Left kidney (tissue), 2 donors: ENCODE measurements around the gene MTREX. TPM values are rescaled to one million over a fixed set of nuclear protein-coding genes. Genes with fewer than 3 reads are reported as not detected.

Experiments
- DNase-seq: peaks from one replicate; pipeline ENCODE4 v3.0.0-alpha.2; 2013
- polyA plus RNA-seq: library from polyadenylated mRNA; unstranded; fragments of 120-200 nt; gene quantifications from one replicate; pipeline ENCODE4 v1.2.1, GENCODE V29; 2013; ENCODE audit not compliant: insufficient read length

Gene MTREX
- polyA plus RNA-seq, 1 donor, result 110 TPM

GRCh38 chr5:55472642-55473041, 164.9 kb downstream of the MTREX start:
- DNase-seq, result no peak

Other genes with a start within 250 kb of the MTREX start
- 0.37 TPM for gene GZMA, start 205.3 kb upstream of the MTREX start, polyA plus RNA-seq
- 90.2 TPM for gene GPX8, start 147.8 kb upstream of the MTREX start, polyA plus RNA-seq
- 0.62 TPM for gene CDC20B, start 134.8 kb upstream of the MTREX start, polyA plus RNA-seq
- gene MCIDAS, start 80.7 kb upstream of the MTREX start, polyA plus RNA-seq, result 0.71 TPM
- 6.5 TPM for gene CCNO, start 74.4 kb upstream of the MTREX start, polyA plus RNA-seq
- 47.6 TPM for gene DHX29, start 295 bp upstream of the MTREX start, polyA plus RNA-seq
- gene PLPP1, start 227.0 kb downstream of the MTREX start, polyA plus RNA-seq, result 78.4 TPM